IPS-15b (cell line): Measurements from ENCODE around the gene LRRC26.
A peak's percentile ranks its signal among the peaks of the same experiment; 100 is the strongest.

Source experiments
- H3K27me3 ChIP-seq: one replicate; pipeline ENCODE4 v1.6.1; 2013; ENCODE audit warnings: low read length; ENCODE audit not compliant: control insufficient read depth, insufficient read depth
- H3K36me3 ChIP-seq: one replicate; pipeline ENCODE4 v1.6.1; 2013; ENCODE audit warnings: low read length; ENCODE audit not compliant: control insufficient read depth, insufficient read depth
- H3K4me1 ChIP-seq: one replicate; pipeline ENCODE4 v1.6.1; 2013; ENCODE audit warnings: mild to moderate bottlenecking, low read length; ENCODE audit not compliant: control insufficient read depth, insufficient read depth
- H3K4me3 ChIP-seq: one replicate; pipeline ENCODE4 v1.5.1; 2013; ENCODE audit warnings: low read depth, low read length
- H3K9ac ChIP-seq: one replicate; pipeline ENCODE4 v1.6.1; 2013; ENCODE audit warnings: low read depth, mild to moderate bottlenecking, low read length
- H3K9me3 ChIP-seq: one replicate; pipeline ENCODE4 v1.6.1; 2013; ENCODE audit warnings: mild to moderate bottlenecking, low read length; ENCODE audit not compliant: control insufficient read depth, insufficient read depth

Gene LRRC26

GRCh38 chr9:137195525-137196220, 25.8 kb upstream of the LRRC26 start:
- H3K4me3 ChIP-seq = no peak overlapping the region
- H3K27me3 ChIP-seq = no peaks in the 10 kb centered on the region
- peaks cover 12% of the 10 kb centered on the region for H3K36me3 ChIP-seq
- no peak overlapping the region for H3K9ac ChIP-seq
- no peaks in the 10 kb centered on the region for H3K9me3 ChIP-seq
- H3K4me1 ChIP-seq = peaks cover 2% of the 10 kb centered on the region

- Histone ChIP-seq H3K9ac (peak overlapping the region; percentile 37), H3K9me3 (no peaks in the 10 kb centered on the region), H3K4me3 (no peak overlapping the region), H3K4me1 (peaks cover 2% of the 10 kb centered on the region), H3K36me3 (peaks cover 14% of the 10 kb centered on the region), H3K27me3 (no peaks in the 10 kb centered on the region)
These were observed 25.1 kb upstream of the LRRC26 start for GRCh38 chr9:137194909-137195308.

- Histone ChIP-seq H3K4me1 (peaks cover 4% of the 10 kb centered on the region), H3K9ac (no peak overlapping the region), H3K9me3 (no peaks in the 10 kb centered on the region), H3K4me3 (no peak overlapping the region), H3K36me3 (peaks cover 14% of the 10 kb centered on the region), H3K27me3 (no peaks in the 10 kb centered on the region)
These were observed 24.5 kb upstream of the LRRC26 start for GRCh38 chr9:137194388-137194787.

- Histone ChIP-seq H3K36me3 (peaks cover 14% of the 10 kb centered on the region), H3K9me3 (no peaks in the 10 kb centered on the region), H3K4me1 (peaks cover 4% of the 10 kb centered on the region), H3K9ac (no peak overlapping the region), H3K4me3 (no peak overlapping the region), H3K27me3 (no peaks in the 10 kb centered on the region)
These were observed 23.9 kb upstream of the LRRC26 start for GRCh38 chr9:137193771-137194170.

- Histone ChIP-seq H3K9ac (no peak overlapping the region), H3K27me3 (no peaks in the 10 kb centered on the region), H3K4me1 (peaks cover 4% of the 10 kb centered on the region), H3K4me3 (no peak overlapping the region), H3K9me3 (no peaks in the 10 kb centered on the region), H3K36me3 (peaks cover 14% of the 10 kb centered on the region)
These were observed 23.0 kb upstream of the LRRC26 start for GRCh38 chr9:137192859-137193258.

GRCh38 chr9:137192448-137192780, 22.6 kb upstream of the LRRC26 start:
- no peaks in the 10 kb centered on the region for H3K9me3 ChIP-seq
- no peaks in the 10 kb centered on the region for H3K27me3 ChIP-seq
- peaks cover 14% of the 10 kb centered on the region for H3K36me3 ChIP-seq
- H3K4me1 ChIP-seq = peaks cover 7% of the 10 kb centered on the region
- no peak overlapping the region for H3K4me3 ChIP-seq
- no peak overlapping the region for H3K9ac ChIP-seq

- H3K36me3 ChIP-seq = peaks cover 14% of the 10 kb centered on the region
- no peaks in the 10 kb centered on the region for H3K9me3 ChIP-seq
- H3K27me3 ChIP-seq = no peaks in the 10 kb centered on the region
- no peak overlapping the region for H3K4me3 ChIP-seq
- peaks cover 11% of the 10 kb centered on the region for H3K4me1 ChIP-seq
- H3K9ac ChIP-seq = no peak overlapping the region
These were observed 22.0 kb upstream of the LRRC26 start for GRCh38 chr9:137191691-137192447.

- Histone ChIP-seq H3K4me1 (peaks cover 12% of the 10 kb centered on the region), H3K36me3 (peaks cover 14% of the 10 kb centered on the region), H3K9me3 (no peaks in the 10 kb centered on the region), H3K9ac (no peak overlapping the region), H3K27me3 (no peaks in the 10 kb centered on the region), H3K4me3 (no peak overlapping the region)
These were observed 21.4 kb upstream of the LRRC26 start for GRCh38 chr9:137191245-137191644.

- Histone ChIP-seq H3K36me3 (peaks cover 23% of the 10 kb centered on the region), H3K9ac (no peak overlapping the region), H3K4me3 (no peak overlapping the region)
These were observed 20.5 kb upstream of the LRRC26 start for GRCh38 chr9:137190315-137190856.

GRCh38 chr9:137189297-137190295, 19.7 kb upstream of the LRRC26 start:
- H3K9ac ChIP-seq = peak overlapping the region; percentile 81
- H3K27me3 ChIP-seq = no peaks in the 10 kb centered on the region
- peaks cover 10% of the 10 kb centered on the region for H3K4me1 ChIP-seq
- H3K36me3 ChIP-seq = peaks cover 23% of the 10 kb centered on the region
- H3K4me3 ChIP-seq = peak overlapping the region; percentile 97
- H3K9me3 ChIP-seq = no peaks in the 10 kb centered on the region

More at GRCh38 chr9:137190315-137190856, 20.5 kb upstream of the LRRC26 start:
- no peaks in the 10 kb centered on the region for H3K27me3 ChIP-seq
- H3K4me1 ChIP-seq = peaks cover 12% of the 10 kb centered on the region
- H3K9me3 ChIP-seq = no peaks in the 10 kb centered on the region
